ENCODE data around the gene MRPL55.

Gene MRPL55

GRCh38 chr1:228147768-228148167, 38.7 kb upstream of the MRPL55 start:
- DNase-seq (ENCODE audit: low spot score): no peak

- no peak for DNase-seq (ENCODE audit: low spot score)
Measured at GRCh38 chr1:228147151-228147693, 38.1 kb upstream of the MRPL55 start.

- DNase-seq (ENCODE audit: low spot score): no peak
Measured at GRCh38 chr1:228146417-228147150, 37.5 kb upstream of the MRPL55 start.

GRCh38 chr1:228145463-228146416, 36.6 kb upstream of the MRPL55 start:
- DNase-seq (ENCODE audit: low spot score): no peak

GRCh38 chr1:228144993-228145343, 35.9 kb upstream of the MRPL55 start:
- DNase-seq (ENCODE audit: low spot score): no peak

GRCh38 chr1:228144193-228144992, 35.3 kb upstream of the MRPL55 start:
- DNase-seq (ENCODE audit: low spot score): no peak

- no peak for DNase-seq (ENCODE audit: low spot score)
Measured at GRCh38 chr1:228143480-228144192, 34.5 kb upstream of the MRPL55 start.

GRCh38 chr1:228142701-228143136, 33.6 kb upstream of the MRPL55 start:
- DNase-seq (ENCODE audit: low spot score): no peak

GRCh38 chr1:228142155-228142691, 33.1 kb upstream of the MRPL55 start:
- no peak for DNase-seq (ENCODE audit: low spot score)

- DNase-seq (ENCODE audit: low spot score): peak; percentile 21
Measured at GRCh38 chr1:228141226-228142044, 32.3 kb upstream of the MRPL55 start.

- DNase-seq (ENCODE audit: low spot score): peak; percentile 17
Measured at GRCh38 chr1:228140724-228141225, 31.7 kb upstream of the MRPL55 start.

- peak; percentile 100 for DNase-seq (ENCODE audit: low spot score)
Measured at GRCh38 chr1:228139931-228140723, 31.0 kb upstream of the MRPL55 start, which contains the start of gene GUK1. Gene GUK1 (plus strand): TSS chr1:228140279. CDS start chr1:228140303, 24 bp downstream.

GRCh38 chr1:228139406-228139930, 30.4 kb upstream of the MRPL55 start:
- DNase-seq (ENCODE audit: low spot score): no peak

- DNase-seq (ENCODE audit: low spot score): no peak
Measured at GRCh38 chr1:228136901-228137300, 27.8 kb upstream of the MRPL55 start.

- no peak for DNase-seq (ENCODE audit: low spot score)
Measured at GRCh38 chr1:228134591-228134990, 25.5 kb upstream of the MRPL55 start.

- no peak for DNase-seq (ENCODE audit: low spot score)
Measured at GRCh38 chr1:228131766-228132165, 22.7 kb upstream of the MRPL55 start.

GRCh38 chr1:228125185-228125584, 16.1 kb upstream of the MRPL55 start:
- no peak for DNase-seq (ENCODE audit: low spot score)

GRCh38 chr1:228123505-228123904, 14.4 kb upstream of the MRPL55 start:
- DNase-seq (ENCODE audit: low spot score): no peak

Measured in kidney capillary endothelial cell (primary cell).